ENCODE measurements around the gene BTK. TPM values are rescaled to one million over a fixed set of nuclear protein-coding genes. Genes with fewer than 3 reads are reported as not detected.

BTK gene
- total RNA-seq, 1 experiment from 2014 or later: not detected

DNA sequence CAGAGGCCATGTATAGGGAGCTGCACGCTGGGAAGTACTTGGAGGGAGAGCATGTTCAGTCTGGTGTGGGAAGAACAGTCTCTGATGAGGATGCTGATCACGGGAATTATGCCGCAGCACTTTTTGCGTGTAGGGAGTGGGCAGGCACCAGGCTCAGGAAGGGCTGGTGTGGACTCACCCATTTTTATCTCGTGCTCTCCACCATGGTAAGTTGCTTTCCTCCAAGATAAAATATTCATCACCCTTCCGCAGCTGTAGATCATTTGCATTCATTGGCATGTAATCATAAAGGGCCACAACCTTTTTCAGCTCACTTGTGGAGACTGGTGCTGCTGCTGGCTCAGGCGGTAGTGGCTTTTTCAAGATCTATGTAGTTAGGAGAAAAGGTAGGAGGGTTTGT, 25.6 kb downstream of the BTK start:
- CTCF ChIA-PET: no interaction called here
- intact Hi-C loops (cut with micrococcal nuclease; ENCODE audit: unreplicated experiment): no loop called here

GRCh38 chrX:101359966-101360365, 26.0 kb downstream of the BTK start:
- POLR2A ChIA-PET (ENCODE audit: low non-redundant PET): interaction anchor here (0.7 kb wide), 1 partner anchor 59 kb away, joined by 3 read pairs; no protein-coding TSS in a partner anchor
- TF ChIP-seq EZH2 (IDR thresholded peaks at IDR 0.05; ENCODE audit: borderline replicate concordance, low read depth, low read length, poor library complexity, severe bottlenecking): no peak
- no peak for TF ChIP-seq CTCF (conservative IDR thresholded peaks at IDR 0.05; ENCODE audit: low read depth, low read length)
- H3K4me1 ChIP-seq (ENCODE audit: insufficient read depth, low read length, poor library complexity, severe bottlenecking): no peaks in the 10 kb centered on the region
- H3K4me3 ChIP-seq (ENCODE audit: low read depth, low read length, poor library complexity, severe bottlenecking): no peak overlapping the region
- DNase-seq (ENCODE audit: low spot score): no peak
- H3K9me3 ChIP-seq (ENCODE audit: low read depth, low read length, poor library complexity, severe bottlenecking): no peaks in the 10 kb centered on the region
- intact Hi-C loops (cut with micrococcal nuclease; ENCODE audit: unreplicated experiment): no loop called here
- CTCF ChIA-PET: no interaction called here
- H3K27me3 ChIP-seq (replicated peaks; ENCODE audit: insufficient read depth, low read depth, low read length, poor library complexity): no peaks in the 10 kb centered on the region
- H3K27ac ChIP-seq (ENCODE audit: low read depth, low read length, poor library complexity, severe bottlenecking): no peak overlapping the region
- BruUV-seq (replicated peaks): no TSS peak
- no peaks in the 10 kb centered on the region for H3K36me3 ChIP-seq (ENCODE audit: insufficient read depth, low read length, poor library complexity, severe bottlenecking)

More for the DNA sequence above, 25.6 kb downstream of the BTK start:
- DNase-seq (ENCODE audit: low spot score): no peak
- Histone ChIP-seq H3K27ac (ENCODE audit: low read depth, low read length, poor library complexity, severe bottlenecking) (no peak overlapping the region), H3K4me1 (ENCODE audit: insufficient read depth, low read length, poor library complexity, severe bottlenecking) (no peaks in the 10 kb centered on the region), H3K9me3 (ENCODE audit: low read depth, low read length, poor library complexity, severe bottlenecking) (no peaks in the 10 kb centered on the region), H3K36me3 (ENCODE audit: insufficient read depth, low read length, poor library complexity, severe bottlenecking) (no peaks in the 10 kb centered on the region), H3K27me3 (replicated peaks; ENCODE audit: insufficient read depth, low read depth, low read length, poor library complexity) (no peaks in the 10 kb centered on the region), H3K4me3 (ENCODE audit: low read depth, low read length, poor library complexity, severe bottlenecking) (no peak overlapping the region)
- no TSS peak for BruUV-seq (replicated peaks)
- no peak for TF ChIP-seq CTCF (conservative IDR thresholded peaks at IDR 0.05; ENCODE audit: low read depth, low read length)
- no peak for TF ChIP-seq EZH2 (IDR thresholded peaks at IDR 0.05; ENCODE audit: borderline replicate concordance, low read depth, low read length, poor library complexity, severe bottlenecking)
- POLR2A ChIA-PET (ENCODE audit: low non-redundant PET): interaction anchor here (0.7 kb wide), 1 partner anchor 59 kb away, joined by 3 read pairs; no protein-coding TSS in a partner anchor

DNA sequence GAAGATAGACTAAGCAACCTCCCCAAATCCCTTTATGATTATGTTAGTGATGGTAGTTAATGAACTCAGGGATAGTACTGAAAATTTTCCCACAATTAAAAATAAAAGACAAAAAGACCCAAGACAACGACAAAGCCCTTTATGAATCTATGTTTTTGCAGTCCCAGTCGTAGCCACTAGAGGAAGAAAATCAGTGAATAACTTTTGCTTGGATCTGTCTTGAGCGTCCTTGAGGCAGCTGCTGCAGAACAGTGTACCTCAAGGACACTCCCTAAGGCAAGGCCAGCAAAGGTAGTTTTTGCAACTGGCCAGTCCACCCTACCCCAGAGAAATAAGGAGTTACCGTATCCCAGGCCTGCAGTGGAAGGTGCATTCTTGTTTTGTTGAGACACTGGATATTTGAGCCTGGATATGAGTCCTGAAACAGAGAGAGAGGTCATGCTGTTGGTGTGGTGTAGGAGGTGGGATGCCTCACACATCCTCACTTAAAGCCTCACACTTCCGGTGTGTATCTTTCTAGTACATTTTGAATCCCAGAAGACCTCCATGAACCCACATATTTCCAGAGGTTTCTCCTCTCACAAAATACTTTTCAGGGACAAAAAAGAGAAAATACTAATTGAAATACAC, 28.7 kb downstream of the BTK start:
- intact Hi-C loops (cut with micrococcal nuclease; ENCODE audit: unreplicated experiment): no loop called here
- Histone ChIP-seq H3K36me3 (ENCODE audit: insufficient read depth, low read length, poor library complexity, severe bottlenecking) (no peaks in the 10 kb centered on the region), H3K9me3 (ENCODE audit: low read depth, low read length, poor library complexity, severe bottlenecking) (no peaks in the 10 kb centered on the region), H3K27me3 (replicated peaks; ENCODE audit: insufficient read depth, low read depth, low read length, poor library complexity) (no peaks in the 10 kb centered on the region), H3K4me3 (ENCODE audit: low read depth, low read length, poor library complexity, severe bottlenecking) (no peak overlapping the region), H3K27ac (ENCODE audit: low read depth, low read length, poor library complexity, severe bottlenecking) (no peak overlapping the region), H3K4me1 (ENCODE audit: insufficient read depth, low read length, poor library complexity, severe bottlenecking) (no peaks in the 10 kb centered on the region)
- no TSS peak for BruUV-seq (replicated peaks)
- ChIA-PET POLR2A (ENCODE audit: low non-redundant PET) (no interaction called here), CTCF (no interaction called here)
- DNase-seq (ENCODE audit: low spot score): peak; percentile 38
- TF ChIP-seq CTCF (conservative IDR thresholded peaks at IDR 0.05; ENCODE audit: low read depth, low read length): peak; percentile 54
- TF ChIP-seq EZH2 (IDR thresholded peaks at IDR 0.05; ENCODE audit: borderline replicate concordance, low read depth, low read length, poor library complexity, severe bottlenecking): no peak
